ENCODE results near the gene RPAP3.

- no peak for TF ChIP-seq CTCF (optimal IDR thresholded peaks at IDR 0.05 in 1 of 3, IDR thresholded peaks at IDR 0.05 in 1 of 3, conservative IDR thresholded peaks at IDR 0.05 in 1 of 3; ENCODE audit: extremely low read depth in 1 of 3, insufficient read depth in 2 of 3, low read length in 3 of 3)
- TF ChIP-seq EZH2 (IDR thresholded peaks at IDR 0.05; ENCODE audit: low read length): no peak
Measured at GRCh38 chr12:47704719-47705118, 1.1 kb downstream of the RPAP3 start.

All from keratinocyte (primary cell).